OCI-LY3 (cell line): Measurements from ENCODE around the gene TMEM169.
A peak's percentile ranks its signal among the peaks of the same experiment; 100 is the strongest.

ENCODE experiments used
- H2AFZ ChIP-seq: fragments of 200-600, 300-600 bp; shearing (Covaris generic); 2 replicates; pipeline ENCODE4 v1.6.0; 2014; ENCODE audit warnings: antibody characterized with exemption, low read depth, low read length
- H3K27ac ChIP-seq: fragments of 200-600, 300-600 bp; sonication (generic); 2 replicates; pipeline ENCODE4 v1.5.1; 2014; ENCODE audit warnings: mild to moderate bottlenecking, low read length, moderate library complexity, mixed read lengths
- H3K27me3 ChIP-seq: fragments of 200-600, 300-600 bp; sonication (generic); 2 replicates; pipeline ENCODE4 v1.6.1; 2014; ENCODE audit warnings: low read depth, low read length, mixed read lengths
- H3K36me3 ChIP-seq: fragments of 200-600, 300-600 bp; sonication (generic); replicated peaks from 2 replicates; pipeline ENCODE3; 2014; ENCODE audit warnings: low read depth, low read length, mixed read lengths
- H3K4me1 ChIP-seq: fragments of 300-600, 200-600 bp; sonication (generic); 2 replicates; pipeline ENCODE4 v1.6.1; 2014; ENCODE audit warnings: low read length, mixed read lengths
- H3K4me2 ChIP-seq: fragments of 200-600, 300-600 bp; sonication (generic); 2 replicates; pipeline ENCODE4 v1.6.1; 2014; ENCODE audit warnings: low read length, mixed read lengths
- H3K4me3 ChIP-seq: fragments of 300-600, 200-600 bp; sonication (generic); 2 replicates; pipeline ENCODE4 v1.5.1; 2014; ENCODE audit warnings: antibody characterized with exemption, mild to moderate bottlenecking, low read length, moderate library complexity
- H3K79me2 ChIP-seq: fragments of 300-600, 200-600 bp; shearing (Covaris generic); 2 replicates; pipeline ENCODE4 v1.6.1; 2014; ENCODE audit warnings: mild to moderate bottlenecking, low read length, mixed read lengths
- H3K9ac ChIP-seq: fragments of 300-600, 200-600 bp; shearing (Covaris generic); 2 replicates; pipeline ENCODE4 v1.6.0; 2014; ENCODE audit warnings: mild to moderate bottlenecking, low read length, moderate library complexity
- H3K9me3 ChIP-seq: fragments of 200-600, 300-600 bp; shearing (Covaris generic); 2 replicates; pipeline ENCODE4 v1.6.1; 2014; ENCODE audit warnings: low read length, mixed read lengths; ENCODE audit not compliant: insufficient read depth
- H4K20me1 ChIP-seq: fragments of 200-600, 300-600 bp; sonication (generic); 2 replicates; pipeline ENCODE4 v1.6.1; 2016; ENCODE audit warnings: low read length, mixed read lengths; ENCODE audit not compliant: insufficient read depth
- CTCF ChIP-seq: fragments of 200-600, 300-600 bp; sonication (generic); IDR thresholded peaks from 2 replicates; pipeline ENCODE4 v1.5.1; 2014; ENCODE audit warnings: antibody characterized with exemption, low read length, low read depth
- EZH2phosphoT487 ChIP-seq: fragments of 200-600 bp; shearing (Covaris generic); IDR thresholded peaks from 2 replicates; pipeline ENCODE4 v1.6.1; 2018; ENCODE audit warnings: antibody characterized with exemption, mixed run types, low read depth

The TMEM169 gene

DNA sequence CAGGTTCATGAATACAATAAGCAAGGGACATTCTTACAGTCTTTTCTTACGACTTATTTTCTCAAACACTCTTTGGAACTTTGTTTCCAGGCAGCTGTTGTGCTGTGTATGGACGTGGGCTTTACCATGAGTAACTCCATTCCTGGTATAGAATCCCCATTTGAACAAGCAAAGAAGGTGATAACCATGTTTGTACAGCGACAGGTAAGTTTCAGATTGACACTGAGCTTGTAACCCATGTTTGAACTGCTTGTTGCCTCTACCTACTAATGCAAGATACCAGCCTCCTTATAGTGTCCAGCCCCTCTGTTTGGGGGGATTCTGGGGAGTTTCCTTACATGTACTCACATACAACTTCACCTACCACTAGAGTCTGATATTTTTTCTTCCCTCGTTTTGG is 31.2 kb downstream of the TMEM169 start:
- Histone ChIP-seq H3K9me3 (no peaks in the 10 kb centered on the region), H2AFZ (no peak overlapping the region), H3K27ac (peak overlapping the region; percentile 91), H3K4me2 (peak overlapping the region; percentile 87), H3K79me2 (peaks cover 79% of the 10 kb centered on the region), H4K20me1 (peaks cover 12% of the 10 kb centered on the region; the same call in 1 of the 2 replicates), H3K4me1 (peaks cover 54% of the 10 kb centered on the region), H3K4me3 (peak overlapping the region; percentile 20; the same call in 1 of the 2 replicates), H3K36me3 (peaks cover 62% of the 10 kb centered on the region), H3K27me3 (no peaks in the 10 kb centered on the region), H3K9ac (0 out of 2 replicates have a peak overlapping the region, but pooled peaks have one; percentile 24)
- TF ChIP-seq EZH2phosphoT487, result no peak
- no peak for TF ChIP-seq CTCF

DNA sequence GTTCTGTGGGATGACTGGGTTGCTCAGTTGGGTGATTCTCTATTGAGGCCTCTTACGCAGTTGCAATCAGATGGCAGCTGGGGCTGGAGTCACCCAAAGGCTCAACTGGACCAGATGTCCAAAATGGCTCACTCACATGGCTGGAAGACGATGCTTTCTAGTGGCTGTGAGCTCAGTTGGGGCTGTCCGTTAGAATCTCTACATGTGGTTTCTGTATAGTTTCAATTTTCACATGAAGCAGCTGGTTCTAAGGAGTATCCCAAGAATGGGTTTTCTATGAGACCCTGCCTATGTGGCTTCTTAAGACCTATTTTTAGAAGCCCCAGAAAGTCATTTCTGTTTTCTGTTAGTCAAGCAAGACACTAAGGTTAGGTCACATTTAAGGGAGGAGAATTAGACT is 31.9 kb downstream of the TMEM169 start:
- H3K4me2 ChIP-seq, result peak overlapping the region; percentile 87
- peaks cover 85% of the 10 kb centered on the region for H3K79me2 ChIP-seq
- H3K36me3 ChIP-seq, result peaks cover 65% of the 10 kb centered on the region
- H3K4me1 ChIP-seq, result peaks cover 51% of the 10 kb centered on the region
- no peak overlapping the region for H2AFZ ChIP-seq
- H3K4me3 ChIP-seq, result peak overlapping the region; percentile 39
- H3K9me3 ChIP-seq, result no peaks in the 10 kb centered on the region
- TF ChIP-seq EZH2phosphoT487 (no peak), CTCF (no peak)
- H4K20me1 ChIP-seq, result peaks cover 12% of the 10 kb centered on the region; the same call in 1 of the 2 replicates
- H3K9ac ChIP-seq, result peak overlapping the region; percentile 38; the same call in 1 of the 2 replicates
- no peaks in the 10 kb centered on the region for H3K27me3 ChIP-seq
- H3K27ac ChIP-seq, result peak overlapping the region; percentile 91

GRCh38 chr2:216114382-216114713 is 32.6 kb downstream of the TMEM169 start:
- Histone ChIP-seq H3K27ac (peak overlapping the region; percentile 91), H3K27me3 (no peaks in the 10 kb centered on the region), H3K9me3 (no peaks in the 10 kb centered on the region), H3K36me3 (peaks cover 73% of the 10 kb centered on the region), H3K4me1 (peaks cover 50% of the 10 kb centered on the region), H3K79me2 (peaks cover 91% of the 10 kb centered on the region), H4K20me1 (peaks cover 12% of the 10 kb centered on the region; the same call in 1 of the 2 replicates), H3K9ac (peak overlapping the region; percentile 38), H2AFZ (no peak overlapping the region), H3K4me3 (peak overlapping the region; percentile 39), H3K4me2 (peak overlapping the region; percentile 87)
- no peak for TF ChIP-seq EZH2phosphoT487
- TF ChIP-seq CTCF, result no peak

DNA sequence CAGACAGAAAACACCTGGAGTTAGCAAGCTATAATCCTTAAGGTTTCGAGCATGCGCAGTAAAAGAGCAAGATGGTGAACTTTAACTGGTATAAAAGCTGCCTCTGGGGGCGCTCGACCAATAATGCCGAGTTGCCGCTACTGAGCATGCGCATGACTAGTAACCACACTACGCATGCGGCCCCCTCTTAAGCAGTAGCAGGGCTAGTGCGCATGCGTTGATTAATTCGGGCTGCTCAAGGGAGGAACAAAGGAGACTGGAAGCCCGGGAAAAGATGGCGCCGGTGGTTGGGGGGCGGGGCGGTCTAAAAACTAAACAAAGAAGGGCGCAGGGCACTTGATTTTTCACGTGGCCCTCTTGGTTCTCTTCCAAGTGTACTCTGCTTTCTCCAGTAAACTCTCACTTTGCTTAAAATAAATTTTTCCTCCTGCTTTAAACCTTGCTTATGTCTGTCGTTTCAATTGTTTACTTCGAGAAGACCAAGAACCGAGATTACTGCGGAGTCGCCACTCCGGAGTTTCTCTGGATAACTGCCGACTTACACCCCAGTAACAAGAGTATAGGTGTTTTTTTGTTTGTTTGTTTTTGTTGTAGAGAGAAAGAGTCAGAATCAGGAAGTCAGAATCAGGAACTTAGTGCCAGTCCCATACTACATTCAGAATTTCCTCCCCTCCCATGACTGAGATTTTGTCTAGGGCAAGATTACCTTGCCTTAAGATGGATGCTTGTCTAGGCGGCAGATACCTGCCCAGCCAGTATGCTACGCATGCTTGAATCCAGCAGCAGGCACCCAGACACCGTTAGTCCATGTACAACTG is 33.2 kb downstream of the TMEM169 start:
- H3K4me2 ChIP-seq, result peak overlapping the region; percentile 92
- H4K20me1 ChIP-seq, result peaks cover 12% of the 10 kb centered on the region; the same call in 1 of the 2 replicates
- H3K36me3 ChIP-seq, result peaks cover 79% of the 10 kb centered on the region
- peak overlapping the region; percentile 91 for H3K27ac ChIP-seq
- peaks cover 50% of the 10 kb centered on the region for H3K4me1 ChIP-seq
- 0 out of 2 replicates have a peak overlapping the region, but pooled peaks have one; percentile 26 for H2AFZ ChIP-seq
- H3K9ac ChIP-seq, result peak overlapping the region; percentile 76
- TF ChIP-seq CTCF (peak; percentile 66), EZH2phosphoT487 (no peak)
- no peaks in the 10 kb centered on the region for H3K9me3 ChIP-seq
- no peaks in the 10 kb centered on the region for H3K27me3 ChIP-seq
- H3K79me2 ChIP-seq, result peaks cover 91% of the 10 kb centered on the region
- peak overlapping the region; percentile 84 for H3K4me3 ChIP-seq
